GM18505 (cell line): ENCODE measurements around the gene ACOXL.

ENCODE experiments used
- ATAC-seq: cut with Tn5 transposase; IDR thresholded peaks from one replicate; pipeline ENCODE4 v1.9.1; 2021; ENCODE audit not compliant: unreplicated experiment
- POLR2A ChIP-seq: IDR thresholded peaks from 4 replicates; pipeline ENCODE4 v1.6.1; 2011; ENCODE audit warnings: borderline replicate concordance; ENCODE audit not compliant: insufficient read depth, insufficient read length; ENCODE audit errors: extremely low read depth

Gene ACOXL

DNA sequence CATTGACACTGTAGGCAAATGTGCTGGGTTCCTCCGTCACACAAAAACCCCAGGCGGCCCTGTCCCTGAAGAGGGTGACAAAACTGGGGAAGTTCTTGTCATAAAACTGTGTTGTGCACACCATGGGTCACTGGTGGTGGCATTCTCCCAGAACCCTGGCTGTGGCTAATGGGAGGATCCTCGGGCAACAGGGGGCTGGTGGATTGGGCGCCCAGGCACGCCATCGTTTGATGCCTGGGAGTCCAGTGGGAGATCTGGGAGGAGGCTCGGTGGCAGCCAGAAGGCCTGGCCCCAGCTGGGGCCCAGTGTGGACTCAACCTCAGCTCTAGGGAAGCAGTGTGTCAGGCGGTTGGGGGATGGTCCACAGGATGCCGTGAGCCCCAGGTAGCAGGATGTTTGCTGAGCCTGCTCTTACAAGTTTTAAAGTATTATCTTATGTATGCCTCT lies 140.7 kb downstream of the ACOXL start:
- no peak for ATAC-seq
- no peak for TF ChIP-seq POLR2A

DNA sequence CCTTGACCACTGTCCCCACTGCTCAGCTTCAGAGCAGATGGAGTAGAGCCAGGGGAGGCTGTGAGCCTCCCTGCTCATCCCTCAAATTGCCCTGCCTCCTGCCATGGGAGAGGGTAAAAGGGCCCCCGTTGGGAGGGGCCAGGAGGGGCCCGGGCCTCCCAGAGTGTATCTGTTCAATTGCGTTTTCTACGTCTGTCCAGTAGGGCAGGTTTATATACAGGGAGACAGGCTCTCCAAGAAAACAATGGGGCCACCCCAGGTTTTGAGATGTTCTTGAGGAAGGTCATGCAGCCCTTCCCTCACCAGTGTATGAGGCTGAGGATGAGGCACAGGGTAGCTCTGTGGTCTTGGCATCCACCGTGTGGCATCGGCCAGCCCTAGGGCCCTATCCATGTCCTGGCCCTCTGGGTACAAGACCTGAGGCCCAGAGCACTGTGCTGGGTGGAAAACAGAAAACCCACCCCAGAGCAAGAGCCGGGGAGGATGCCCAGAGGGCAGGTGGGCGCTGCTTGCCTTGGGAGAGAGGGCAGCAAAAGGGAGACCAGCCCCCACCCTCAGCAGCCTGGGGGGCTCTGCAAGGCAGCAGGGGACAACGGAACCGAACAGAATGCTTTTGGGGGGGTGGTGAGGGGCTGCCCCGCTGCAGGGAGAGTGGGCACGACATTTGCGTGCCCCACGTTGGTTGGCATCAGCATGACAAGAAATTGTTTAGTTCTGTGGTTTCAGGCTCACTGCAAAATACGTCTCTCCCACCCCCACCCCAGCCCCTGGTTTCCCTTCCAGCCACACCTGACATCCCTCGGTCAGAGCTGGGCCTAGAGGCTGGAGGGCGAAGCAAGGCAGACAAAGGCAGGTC lies 141.5 kb downstream of the ACOXL start:
- ATAC-seq, result no peak
- no peak for TF ChIP-seq POLR2A

DNA sequence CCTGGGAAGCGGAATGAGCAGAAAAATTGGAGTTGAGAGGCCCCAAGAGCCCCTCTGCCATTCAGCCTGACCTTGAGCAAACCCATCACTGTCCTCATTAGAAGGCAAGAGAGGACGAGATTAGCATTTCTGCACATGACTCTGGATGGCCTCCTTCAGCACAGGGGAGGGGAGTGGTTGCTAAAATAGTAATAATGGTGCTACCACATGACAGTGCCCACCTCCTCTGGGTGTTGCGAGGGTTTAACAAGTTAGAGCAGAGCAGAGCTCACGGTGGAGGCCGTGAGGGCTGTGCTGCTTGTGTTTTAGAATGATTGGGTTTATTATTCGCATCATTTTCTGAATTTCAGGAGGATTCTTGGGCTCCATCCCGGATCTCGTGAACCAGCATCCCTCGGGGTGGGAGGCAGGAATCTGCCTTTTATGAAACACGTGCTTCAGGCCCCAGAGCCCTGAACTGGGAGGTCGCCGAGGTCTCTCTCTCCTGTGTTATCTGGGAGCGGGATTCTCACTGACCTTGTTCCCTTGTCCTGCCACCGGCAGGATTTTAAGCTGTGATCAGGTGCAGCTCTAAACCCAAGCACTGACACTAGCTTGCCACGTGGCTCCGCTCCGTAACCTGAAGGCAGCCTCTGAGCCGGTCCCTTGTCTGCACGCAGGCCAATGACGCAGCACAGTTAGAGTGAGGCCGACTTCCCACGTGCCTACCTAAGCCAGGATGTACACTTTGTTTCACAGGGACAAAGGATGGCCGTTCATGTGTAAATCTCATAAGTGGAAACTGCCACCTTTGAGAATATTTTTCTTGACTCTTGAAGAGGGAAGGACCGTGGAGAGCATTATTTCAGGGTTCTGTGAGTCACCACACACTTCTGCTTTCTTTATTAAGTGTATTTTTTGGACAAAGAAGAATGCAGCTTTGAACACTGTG lies 142.3 kb downstream of the ACOXL start:
- TF ChIP-seq POLR2A, result no peak
- ATAC-seq, result no peak

DNA sequence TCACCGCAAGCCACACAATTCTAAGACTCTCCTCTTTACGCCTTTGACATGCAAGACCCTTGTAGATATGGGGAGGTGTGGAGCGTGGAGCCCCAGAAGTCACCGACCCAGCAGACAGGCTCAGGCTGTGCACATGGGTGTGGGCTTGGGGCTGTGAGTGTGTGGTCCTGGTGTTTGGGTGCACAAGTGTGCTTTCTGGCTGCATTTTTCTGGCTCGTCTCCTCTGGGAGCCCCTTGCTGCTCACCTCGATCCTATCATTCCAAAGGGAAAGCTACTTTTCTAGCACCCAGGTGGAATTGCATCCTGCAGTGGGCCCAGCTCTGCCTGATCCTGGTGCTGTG lies 143.0 kb downstream of the ACOXL start:
- no peak for ATAC-seq
- no peak for TF ChIP-seq POLR2A

DNA sequence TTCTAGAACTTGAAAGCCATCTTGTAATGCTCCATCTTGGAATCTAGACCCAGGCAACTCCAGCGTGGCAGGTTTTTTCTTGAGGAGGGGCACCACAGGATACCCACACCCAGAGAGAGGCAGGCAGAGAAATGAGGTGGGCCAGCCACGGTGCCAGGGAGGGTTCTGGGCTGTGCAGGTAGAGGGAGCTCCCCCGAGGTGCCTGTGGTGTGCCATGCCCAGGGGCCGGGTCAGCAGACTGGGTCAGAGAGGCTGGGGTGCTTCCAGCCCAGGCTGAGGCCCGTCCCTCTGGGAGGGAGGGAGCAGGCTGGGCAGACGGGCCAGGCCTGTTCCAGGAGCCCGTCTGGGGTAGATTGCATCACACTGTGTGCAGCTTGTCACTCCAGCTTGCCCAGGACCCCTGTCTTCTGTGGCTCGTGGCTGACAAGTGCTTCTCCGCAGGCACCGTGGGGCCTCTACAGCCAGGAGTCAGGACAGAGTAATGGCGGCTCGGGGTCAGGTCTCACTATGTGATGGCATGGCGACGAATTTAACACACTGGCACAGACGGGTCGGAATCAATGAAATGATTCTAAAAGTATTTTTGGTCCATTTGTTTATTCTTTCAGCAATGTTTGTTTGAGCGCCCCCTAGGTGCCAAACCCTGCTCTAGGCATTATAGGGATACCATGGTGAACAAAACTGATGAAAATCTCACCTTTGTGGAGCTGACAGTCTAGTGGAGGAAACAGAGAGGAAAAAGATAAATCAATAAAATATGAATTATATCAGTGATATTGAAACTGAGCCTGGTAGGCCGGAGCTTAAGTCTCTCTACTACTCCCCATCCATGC lies 144.0 kb downstream of the ACOXL start:
- ATAC-seq, result no peak
- TF ChIP-seq POLR2A, result no peak

DNA sequence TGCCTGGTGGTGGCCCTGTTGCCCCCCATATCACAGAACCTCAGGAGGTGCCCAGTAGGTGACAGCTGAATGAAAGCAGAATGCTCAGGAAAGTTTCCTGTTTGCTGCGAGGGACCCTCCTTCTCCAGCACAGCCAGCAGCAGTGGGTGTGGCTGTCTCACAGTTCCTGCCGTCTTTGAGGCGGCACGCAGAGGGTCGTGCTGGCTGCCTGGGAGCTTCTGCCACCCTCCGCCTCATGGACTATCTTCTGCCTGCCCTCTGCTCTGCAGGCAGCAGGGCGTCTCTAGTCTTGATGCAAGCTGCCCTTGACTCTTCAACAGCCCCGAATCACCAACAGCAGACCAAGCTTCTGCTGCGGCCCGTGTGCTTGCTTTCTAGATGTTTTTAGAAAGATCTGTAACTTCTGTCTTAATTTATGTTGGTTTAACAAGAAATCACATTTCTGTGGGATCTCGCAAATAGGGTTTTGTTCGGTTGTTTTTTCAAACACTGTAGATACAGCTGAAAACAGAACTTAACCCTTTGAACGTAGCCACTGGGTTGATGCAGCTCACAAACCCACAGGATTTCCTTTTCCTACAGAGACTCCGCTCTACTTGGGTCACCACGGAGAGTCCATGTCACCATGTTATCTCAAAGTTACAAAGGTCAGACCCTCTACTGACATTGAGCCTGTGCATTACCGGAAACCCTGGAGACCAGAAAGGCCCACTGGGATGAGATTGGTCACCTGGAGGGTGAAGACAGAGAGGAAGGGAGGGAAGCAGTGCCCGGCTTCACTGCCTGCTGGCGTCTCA lies 144.9 kb downstream of the ACOXL start:
- no peak for ATAC-seq
- TF ChIP-seq POLR2A, result no peak

DNA sequence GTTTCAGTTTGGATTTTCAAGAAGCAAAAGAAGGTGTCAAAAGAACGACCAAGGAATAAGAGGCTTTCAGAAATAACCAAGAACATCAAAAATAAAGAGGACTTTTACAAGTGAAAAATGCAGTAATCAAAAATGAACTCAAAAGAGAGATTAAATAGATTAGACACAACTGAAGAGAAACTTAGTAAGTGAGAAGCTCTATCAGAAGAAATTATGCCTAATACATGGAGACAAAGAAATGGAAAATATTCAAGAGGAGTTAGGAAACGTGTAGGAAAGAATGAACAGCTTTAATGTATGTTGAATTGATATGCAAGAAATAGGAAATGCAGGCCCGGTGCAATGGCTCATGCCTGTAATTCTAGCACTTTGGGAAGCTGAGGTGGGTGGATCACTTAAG lies 145.8 kb downstream of the ACOXL start:
- ATAC-seq, result no peak
- TF ChIP-seq POLR2A, result no peak

DNA sequence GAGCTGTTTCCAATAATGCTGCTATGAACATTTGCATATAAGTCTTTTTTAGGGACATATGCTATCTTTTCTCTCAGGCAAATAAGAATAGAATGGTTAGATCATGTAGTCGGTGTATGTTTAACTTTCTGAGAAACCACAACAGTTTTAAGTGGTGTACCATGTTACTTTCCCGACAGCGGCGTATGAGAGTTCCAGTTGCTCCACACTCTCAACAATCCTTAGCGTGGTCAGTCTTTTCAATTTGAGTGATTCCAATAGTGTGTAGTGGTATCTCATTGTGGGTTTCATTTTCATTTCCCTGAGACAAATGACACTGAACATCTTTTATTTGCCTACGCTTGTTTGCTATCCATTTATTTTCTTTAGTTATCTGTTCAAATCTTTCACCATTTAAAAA lies 149.5 kb downstream of the ACOXL start:
- no peak for ATAC-seq
- no peak for TF ChIP-seq POLR2A

DNA sequence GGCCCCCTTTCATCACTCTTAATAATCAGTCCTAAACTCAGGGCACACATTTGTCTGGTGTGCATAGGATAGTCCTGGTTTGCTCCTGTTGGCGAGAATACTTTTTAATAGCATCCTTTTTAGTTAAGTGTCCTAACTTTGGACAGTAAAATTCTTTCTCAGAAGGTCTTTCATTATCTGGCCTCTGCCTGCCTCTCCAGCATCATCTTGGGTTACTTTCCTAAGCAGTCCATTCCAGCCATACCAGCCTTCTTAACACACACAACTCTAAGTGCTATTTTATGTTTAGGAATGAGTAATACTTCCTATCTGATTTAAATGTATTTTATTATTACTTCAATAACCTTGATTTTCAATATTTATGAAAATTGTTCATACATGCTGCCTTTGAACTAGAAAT lies 151.0 kb downstream of the ACOXL start:
- TF ChIP-seq POLR2A, result no peak
- no peak for ATAC-seq

DNA sequence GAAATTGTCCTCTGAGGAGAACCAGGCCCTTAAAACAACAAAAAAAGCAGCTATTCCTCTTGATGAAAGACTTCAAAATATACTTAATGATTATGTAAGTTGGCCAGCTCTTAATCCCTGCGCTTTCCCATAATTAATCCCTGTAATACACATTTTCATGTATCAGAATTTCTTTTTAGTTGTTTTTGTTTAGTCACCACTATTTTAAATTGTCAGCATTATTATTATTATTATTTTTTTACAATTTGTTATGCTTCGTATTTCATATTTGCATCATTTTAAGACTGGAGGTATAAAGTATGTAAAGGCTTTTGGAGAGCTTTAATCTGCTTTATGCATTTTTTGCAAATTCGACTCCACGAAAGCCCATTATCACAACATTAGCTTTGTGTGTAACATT lies 152.9 kb downstream of the ACOXL start:
- no peak for TF ChIP-seq POLR2A
- no peak for ATAC-seq

DNA sequence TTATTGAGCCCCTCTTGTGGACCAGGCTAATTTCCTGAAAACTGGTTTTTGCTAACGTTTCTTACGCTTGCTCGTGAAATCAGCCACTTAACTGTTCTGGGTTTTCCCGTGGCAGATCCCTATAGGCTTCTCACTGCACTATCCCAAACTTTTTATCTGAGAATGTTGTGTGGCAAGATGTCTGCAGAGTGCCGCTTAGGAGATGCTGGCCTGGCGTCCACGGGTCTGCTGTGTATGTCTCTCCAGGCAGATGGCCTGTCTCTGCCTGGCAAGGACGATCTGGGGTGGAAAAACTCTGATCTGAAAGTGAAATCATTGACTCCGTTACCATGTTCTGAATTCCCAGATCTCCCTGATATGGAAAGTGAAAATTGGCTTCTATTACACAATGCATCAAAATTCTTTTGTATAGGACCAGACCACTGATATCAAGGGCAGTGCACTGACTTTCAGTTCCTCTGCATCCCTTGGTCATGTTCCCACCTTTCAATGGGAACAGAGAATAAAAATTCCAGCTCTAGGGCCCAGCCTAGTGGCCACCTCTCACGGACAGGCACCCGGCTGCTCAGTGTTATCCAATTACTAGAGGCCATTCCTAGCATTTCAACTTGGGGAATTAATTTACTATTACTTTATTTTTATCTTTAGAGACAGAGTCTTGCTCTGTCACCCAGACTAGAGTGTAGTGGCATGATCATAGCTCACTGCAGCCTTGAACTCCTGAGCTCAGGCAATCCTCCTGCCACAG lies 154.6 kb downstream of the ACOXL start:
- ATAC-seq, result no peak
- TF ChIP-seq POLR2A, result no peak

DNA sequence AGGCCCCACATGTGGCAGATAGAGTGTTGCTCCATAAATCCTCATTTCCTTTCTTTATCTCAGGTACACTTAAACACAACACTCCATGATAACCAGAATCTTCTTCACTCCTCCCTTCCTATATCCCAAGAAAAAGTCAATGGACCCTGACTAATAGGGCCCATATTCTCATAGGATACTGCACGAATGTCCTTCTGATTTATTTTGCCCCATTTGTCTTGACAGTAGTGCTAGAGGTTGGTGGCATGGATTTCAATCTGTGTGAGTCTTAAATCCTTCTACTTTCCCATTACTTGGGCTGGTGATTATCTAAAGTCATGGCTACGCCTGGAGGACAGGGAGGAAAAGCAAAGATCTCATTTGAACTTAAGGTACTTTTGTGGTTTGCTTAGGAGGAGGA lies 156.0 kb downstream of the ACOXL start:
- TF ChIP-seq POLR2A, result no peak
- no peak for ATAC-seq
